HL-60 (cell line): Measurements from ENCODE around the gene NEK1.

Experiments
- DNase-seq, 2 experiments: peaks; one replicate each; pipeline ENCODE4 v3.0.0-alpha.2; 2010 to 2020; ENCODE audit warnings: low read depth in 1 of 2, low spot score in 1 of 2
- H3K27ac ChIP-seq: fragments of 250-450 bp; sonication (Bioruptor Pico); replicated peaks from 2 replicates; pipeline ENCODE4 v1.5.1; 2020; ENCODE audit warnings: mild to moderate bottlenecking, moderate library complexity
- H3K27me3 ChIP-seq: fragments of 250-450 bp; sonication (Bioruptor Pico); 2 replicates; pipeline ENCODE4 v1.5.1; 2021; ENCODE audit warnings: mild to moderate bottlenecking, moderate library complexity; ENCODE audit not compliant: insufficient read depth, poor library complexity, severe bottlenecking
- H3K4me3 ChIP-seq: replicated peaks from 2 replicates; pipeline ENCODE4 v1.5.1; 2011; ENCODE audit warnings: mild to moderate bottlenecking, control low read depth, low read length; ENCODE audit not compliant: insufficient read depth
- CTCF ChIP-seq: IDR thresholded peaks from one replicate; pipeline ENCODE4 v1.5.1; 2011; ENCODE audit warnings: low read length, control low read depth, inconsistent platforms; ENCODE audit not compliant: insufficient read depth
- GABPA ChIP-seq: IDR thresholded peaks from 2 replicates; pipeline ENCODE4 v1.6.1; 2012; ENCODE audit warnings: low read depth
- POLR2AphosphoS5 ChIP-seq: IDR thresholded peaks from 2 replicates; pipeline ENCODE4 v1.6.1; 2012; ENCODE audit warnings: low read depth
- SPI1 ChIP-seq: IDR thresholded peaks from 2 replicates; pipeline ENCODE4 v1.6.1; 2012; ENCODE audit warnings: low read depth, mild to moderate bottlenecking, borderline replicate concordance
- TF ChIP-seq, protein P1 (sequence below): IDR thresholded peaks from 2 replicates; pipeline ENCODE4 v1.6.1; 2012; ENCODE audit warnings: low read depth; ENCODE audit not compliant: insufficient replicate concordance

The NEK1 gene

DNA sequence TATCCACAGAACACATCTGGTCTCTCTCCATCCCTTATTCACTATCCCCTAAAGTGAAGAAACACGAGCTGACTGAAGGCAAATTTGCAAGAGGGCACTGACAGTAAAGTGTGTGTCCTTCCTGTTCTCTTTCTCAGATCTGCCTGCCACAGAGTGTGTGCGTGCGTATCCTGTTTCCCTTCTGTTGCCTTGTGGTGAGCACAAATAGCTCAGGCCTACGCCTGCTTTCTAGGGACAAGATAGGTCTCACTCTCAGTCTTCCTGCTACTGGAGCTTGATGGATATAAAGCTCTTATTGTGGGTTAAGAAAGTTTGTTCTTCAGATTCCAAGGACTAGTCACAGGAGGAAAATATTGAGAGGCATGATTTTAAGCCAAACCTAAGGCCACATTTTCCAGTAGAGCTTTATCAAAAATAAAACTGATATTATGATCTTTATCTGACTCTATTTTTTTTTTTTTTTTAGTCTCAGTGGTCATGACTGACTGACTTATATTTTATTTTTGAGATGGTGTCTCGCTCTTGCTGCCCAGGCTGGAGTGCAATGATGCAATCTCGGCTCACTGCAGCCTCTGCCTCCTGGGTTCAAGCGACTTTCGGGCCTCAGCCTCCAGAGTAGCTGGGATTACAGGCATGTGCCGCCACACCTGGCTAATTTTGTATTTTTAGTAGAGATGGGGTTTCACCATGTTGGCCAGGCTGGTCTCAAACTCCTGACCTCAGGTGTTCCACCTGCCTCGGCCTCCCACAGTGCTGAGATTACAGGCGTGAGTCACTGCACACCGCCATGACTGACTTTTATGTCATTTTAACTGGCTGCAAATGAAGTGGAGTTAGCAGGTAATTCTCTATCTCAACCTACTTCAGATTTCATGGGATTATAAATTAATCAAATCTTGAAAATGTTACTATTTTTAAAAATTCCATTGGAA is 201.3 kb downstream of the NEK1 start:
- TF ChIP-seq POLR2AphosphoS5 (peak; percentile 54), GABPA (peak; percentile 48; the same call in 1 of the 2 replicates), CTCF (no peak)
- TF ChIP-seq, protein P1, sequence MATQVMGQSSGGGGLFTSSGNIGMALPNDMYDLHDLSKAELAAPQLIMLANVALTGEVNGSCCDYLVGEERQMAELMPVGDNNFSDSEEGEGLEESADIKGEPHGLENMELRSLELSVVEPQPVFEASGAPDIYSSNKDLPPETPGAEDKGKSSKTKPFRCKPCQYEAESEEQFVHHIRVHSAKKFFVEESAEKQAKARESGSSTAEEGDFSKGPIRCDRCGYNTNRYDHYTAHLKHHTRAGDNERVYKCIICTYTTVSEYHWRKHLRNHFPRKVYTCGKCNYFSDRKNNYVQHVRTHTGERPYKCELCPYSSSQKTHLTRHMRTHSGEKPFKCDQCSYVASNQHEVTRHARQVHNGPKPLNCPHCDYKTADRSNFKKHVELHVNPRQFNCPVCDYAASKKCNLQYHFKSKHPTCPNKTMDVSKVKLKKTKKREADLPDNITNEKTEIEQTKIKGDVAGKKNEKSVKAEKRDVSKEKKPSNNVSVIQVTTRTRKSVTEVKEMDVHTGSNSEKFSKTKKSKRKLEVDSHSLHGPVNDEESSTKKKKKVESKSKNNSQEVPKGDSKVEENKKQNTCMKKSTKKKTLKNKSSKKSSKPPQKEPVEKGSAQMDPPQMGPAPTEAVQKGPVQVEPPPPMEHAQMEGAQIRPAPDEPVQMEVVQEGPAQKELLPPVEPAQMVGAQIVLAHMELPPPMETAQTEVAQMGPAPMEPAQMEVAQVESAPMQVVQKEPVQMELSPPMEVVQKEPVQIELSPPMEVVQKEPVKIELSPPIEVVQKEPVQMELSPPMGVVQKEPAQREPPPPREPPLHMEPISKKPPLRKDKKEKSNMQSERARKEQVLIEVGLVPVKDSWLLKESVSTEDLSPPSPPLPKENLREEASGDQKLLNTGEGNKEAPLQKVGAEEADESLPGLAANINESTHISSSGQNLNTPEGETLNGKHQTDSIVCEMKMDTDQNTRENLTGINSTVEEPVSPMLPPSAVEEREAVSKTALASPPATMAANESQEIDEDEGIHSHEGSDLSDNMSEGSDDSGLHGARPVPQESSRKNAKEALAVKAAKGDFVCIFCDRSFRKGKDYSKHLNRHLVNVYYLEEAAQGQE, result no peak
- Histone ChIP-seq H3K4me3 (no peak overlapping the region), H3K27me3 (no peaks in the 10 kb centered on the region), H3K27ac (no peak overlapping the region)
- peak; percentile 45 to 87 for DNase-seq

DNA sequence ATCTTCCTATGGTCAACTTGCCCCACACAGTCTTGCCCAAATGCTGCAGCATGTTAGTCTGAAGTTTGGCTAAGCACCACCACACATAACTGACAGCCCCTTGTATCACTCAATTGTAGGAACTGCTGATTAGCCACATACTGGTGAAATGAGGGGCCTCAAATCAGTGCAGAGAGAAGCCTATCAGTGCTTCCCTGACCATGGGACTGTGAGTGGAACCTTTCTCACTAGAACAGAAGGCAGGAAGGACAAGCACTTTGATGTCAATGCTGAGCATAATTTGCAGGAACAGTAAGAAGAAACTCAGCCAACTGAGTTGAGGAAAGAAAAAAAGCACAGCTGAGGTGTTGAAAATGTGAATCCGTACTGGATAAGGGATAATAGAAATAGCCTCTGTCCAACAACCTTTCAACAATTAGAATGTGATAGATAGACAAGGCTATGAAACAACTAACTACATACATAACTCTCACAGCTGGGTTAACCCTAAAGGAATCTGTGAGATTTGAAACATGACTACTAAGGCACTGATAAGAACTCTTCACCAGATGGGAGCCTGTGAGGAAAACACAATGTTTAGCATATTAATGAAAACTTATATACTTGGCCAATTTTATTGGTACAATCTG is 205.1 kb downstream of the NEK1 start:
- Histone ChIP-seq H3K4me3 (no peak overlapping the region), H3K27ac (no peak overlapping the region), H3K27me3 (no peaks in the 10 kb centered on the region)
- TF ChIP-seq CTCF (no peak), GABPA (no peak), SPI1 (no peak), POLR2AphosphoS5 (no peak)
- TF ChIP-seq, protein P1, result no peak
- no peak for DNase-seq

GRCh38 chr4:169404960-169405359 is 207.4 kb downstream of the NEK1 start:
- TF ChIP-seq POLR2AphosphoS5 (no peak), GABPA (no peak), CTCF (no peak), SPI1 (no peak)
- TF ChIP-seq, protein P1, result no peak
- Histone ChIP-seq H3K27me3 (no peaks in the 10 kb centered on the region), H3K27ac (no peak overlapping the region), H3K4me3 (no peak overlapping the region)
- DNase-seq, result no peak
